Measurements from ENCODE around the gene ADRA2B.

DNA sequence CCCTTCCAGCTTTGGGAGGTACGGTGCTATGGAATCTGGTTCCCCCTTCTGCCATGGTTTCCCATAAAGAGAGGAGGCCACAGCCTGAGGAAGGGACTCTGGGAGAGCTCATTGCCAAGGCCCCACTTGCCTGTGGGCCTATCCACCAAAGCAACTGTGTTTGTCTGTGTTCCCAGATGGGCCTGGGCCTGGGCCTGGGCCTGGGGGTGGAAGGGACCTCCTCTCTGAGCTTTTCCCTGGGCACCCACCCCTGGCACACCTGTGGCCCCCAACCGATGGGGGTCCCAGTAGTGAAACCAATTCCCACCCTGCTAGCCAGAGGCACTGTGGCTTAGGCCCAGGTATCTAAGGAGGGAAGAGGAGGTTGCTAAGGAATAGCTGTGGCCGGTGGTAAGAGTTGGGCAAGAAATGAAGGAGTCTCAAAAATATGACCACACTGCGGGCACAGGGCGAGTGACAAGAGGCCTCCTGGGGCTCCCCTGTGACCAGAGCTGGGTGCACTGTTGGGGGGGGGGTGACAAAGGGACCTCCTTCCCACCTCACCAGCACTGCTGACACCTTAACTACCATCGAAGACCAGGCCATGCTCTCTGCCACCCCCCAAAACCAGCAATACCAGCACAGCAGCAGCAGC lies 33.8 kb upstream of the ADRA2B start:
- TF ChIP-seq CTCF (IDR thresholded peaks at IDR 0.05) (no peak), POLR2AphosphoS2 (conservative IDR thresholded peaks at IDR 0.05; ENCODE audit: low read length) (no peak), NPAS2 (CRISPR knock-in tag; IDR thresholded peaks at IDR 0.05; ENCODE audit: borderline replicate concordance) (no peak), CBX8 (IDR thresholded peaks at IDR 0.05) (no peak), RCOR1 (IDR thresholded peaks at IDR 0.05; ENCODE audit: low read depth, low read length) (no peak), EP300 (IDR thresholded peaks at IDR 0.05) (no peak), POLR2A (IDR thresholded peaks at IDR 0.05; ENCODE audit: low read length) (no peak), MAFK (IDR thresholded peaks at IDR 0.05; ENCODE audit: partially characterized antibody) (no peak), ESRRA (IDR thresholded peaks at IDR 0.05; ENCODE audit: borderline replicate concordance, low read length) (no peak), HOXA7 (CRISPR knock-in tag; IDR thresholded peaks at IDR 0.05) (no peak), SREBF2 (IDR thresholded peaks at IDR 0.05) (no peak), GATA3 (IDR thresholded peaks at IDR 0.05; ENCODE audit: borderline replicate concordance) (no peak)
- TF ChIP-seq, protein P1, sequence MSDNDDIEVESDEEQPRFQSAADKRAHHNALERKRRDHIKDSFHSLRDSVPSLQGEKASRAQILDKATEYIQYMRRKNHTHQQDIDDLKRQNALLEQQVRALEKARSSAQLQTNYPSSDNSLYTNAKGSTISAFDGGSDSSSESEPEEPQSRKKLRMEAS (IDR thresholded peaks at IDR 0.05), result no peak
- TF ChIP-seq, protein P2, sequence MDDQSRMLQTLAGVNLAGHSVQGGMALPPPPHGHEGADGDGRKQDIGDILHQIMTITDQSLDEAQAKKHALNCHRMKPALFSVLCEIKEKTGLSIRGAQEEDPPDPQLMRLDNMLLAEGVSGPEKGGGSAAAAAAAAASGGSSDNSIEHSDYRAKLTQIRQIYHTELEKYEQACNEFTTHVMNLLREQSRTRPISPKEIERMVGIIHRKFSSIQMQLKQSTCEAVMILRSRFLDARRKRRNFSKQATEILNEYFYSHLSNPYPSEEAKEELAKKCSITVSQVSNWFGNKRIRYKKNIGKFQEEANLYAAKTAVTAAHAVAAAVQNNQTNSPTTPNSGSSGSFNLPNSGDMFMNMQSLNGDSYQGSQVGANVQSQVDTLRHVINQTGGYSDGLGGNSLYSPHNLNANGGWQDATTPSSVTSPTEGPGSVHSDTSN (IDR thresholded peaks at IDR 0.05), result no peak
